ENCODE results near the gene GFRAL.

DNA sequence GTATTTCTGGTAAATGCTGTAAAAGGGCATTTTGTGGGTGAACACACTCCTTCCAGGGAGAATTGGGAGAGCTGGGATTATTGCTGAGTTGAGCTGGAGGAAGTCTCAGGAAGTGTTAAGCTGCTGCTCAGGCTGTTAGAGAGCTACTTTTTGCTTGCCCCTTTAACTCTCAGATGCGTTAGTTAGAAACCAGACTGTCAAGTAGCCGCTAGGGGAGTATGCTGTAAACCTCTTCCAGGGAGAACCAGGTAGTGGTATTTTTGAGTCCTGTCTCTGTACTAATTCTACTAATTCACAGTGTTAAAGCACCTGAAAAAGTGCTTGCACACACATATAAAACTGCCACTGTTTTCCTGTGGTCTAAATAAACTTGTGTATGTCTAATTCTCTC is 6.6 kb upstream of the GFRAL start:
- TF ChIP-seq, protein P1, sequence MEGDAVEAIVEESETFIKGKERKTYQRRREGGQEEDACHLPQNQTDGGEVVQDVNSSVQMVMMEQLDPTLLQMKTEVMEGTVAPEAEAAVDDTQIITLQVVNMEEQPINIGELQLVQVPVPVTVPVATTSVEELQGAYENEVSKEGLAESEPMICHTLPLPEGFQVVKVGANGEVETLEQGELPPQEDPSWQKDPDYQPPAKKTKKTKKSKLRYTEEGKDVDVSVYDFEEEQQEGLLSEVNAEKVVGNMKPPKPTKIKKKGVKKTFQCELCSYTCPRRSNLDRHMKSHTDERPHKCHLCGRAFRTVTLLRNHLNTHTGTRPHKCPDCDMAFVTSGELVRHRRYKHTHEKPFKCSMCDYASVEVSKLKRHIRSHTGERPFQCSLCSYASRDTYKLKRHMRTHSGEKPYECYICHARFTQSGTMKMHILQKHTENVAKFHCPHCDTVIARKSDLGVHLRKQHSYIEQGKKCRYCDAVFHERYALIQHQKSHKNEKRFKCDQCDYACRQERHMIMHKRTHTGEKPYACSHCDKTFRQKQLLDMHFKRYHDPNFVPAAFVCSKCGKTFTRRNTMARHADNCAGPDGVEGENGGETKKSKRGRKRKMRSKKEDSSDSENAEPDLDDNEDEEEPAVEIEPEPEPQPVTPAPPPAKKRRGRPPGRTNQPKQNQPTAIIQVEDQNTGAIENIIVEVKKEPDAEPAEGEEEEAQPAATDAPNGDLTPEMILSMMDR (conservative IDR thresholded peaks at IDR 0.05), result no peak
- no peak for TF ChIP-seq EZH2 (IDR thresholded peaks at IDR 0.05; ENCODE audit: low read depth)

Data from PC-9 (cell line).